ENCODE data around the gene HERC6.

DNA sequence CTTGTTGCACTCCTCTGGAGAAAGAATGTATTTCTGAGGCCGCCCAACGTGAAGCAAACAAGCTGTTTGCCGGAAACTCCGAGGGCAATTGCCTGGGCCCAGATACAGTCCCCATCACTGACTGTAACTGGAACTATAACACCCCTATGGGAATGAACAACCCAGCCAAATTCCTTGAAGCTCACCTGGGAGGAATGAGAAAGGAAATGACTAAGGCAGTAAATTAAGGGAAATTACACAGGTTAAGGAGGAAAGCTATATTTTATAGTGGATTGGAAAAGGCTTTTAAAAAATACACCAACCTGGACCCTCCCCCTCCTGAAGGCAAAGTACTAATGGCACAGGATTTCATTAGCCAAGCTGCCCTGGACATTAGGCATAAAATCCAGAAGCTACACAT lies 66.6 kb downstream of the HERC6 start:
- TF ChIP-seq, protein P1, sequence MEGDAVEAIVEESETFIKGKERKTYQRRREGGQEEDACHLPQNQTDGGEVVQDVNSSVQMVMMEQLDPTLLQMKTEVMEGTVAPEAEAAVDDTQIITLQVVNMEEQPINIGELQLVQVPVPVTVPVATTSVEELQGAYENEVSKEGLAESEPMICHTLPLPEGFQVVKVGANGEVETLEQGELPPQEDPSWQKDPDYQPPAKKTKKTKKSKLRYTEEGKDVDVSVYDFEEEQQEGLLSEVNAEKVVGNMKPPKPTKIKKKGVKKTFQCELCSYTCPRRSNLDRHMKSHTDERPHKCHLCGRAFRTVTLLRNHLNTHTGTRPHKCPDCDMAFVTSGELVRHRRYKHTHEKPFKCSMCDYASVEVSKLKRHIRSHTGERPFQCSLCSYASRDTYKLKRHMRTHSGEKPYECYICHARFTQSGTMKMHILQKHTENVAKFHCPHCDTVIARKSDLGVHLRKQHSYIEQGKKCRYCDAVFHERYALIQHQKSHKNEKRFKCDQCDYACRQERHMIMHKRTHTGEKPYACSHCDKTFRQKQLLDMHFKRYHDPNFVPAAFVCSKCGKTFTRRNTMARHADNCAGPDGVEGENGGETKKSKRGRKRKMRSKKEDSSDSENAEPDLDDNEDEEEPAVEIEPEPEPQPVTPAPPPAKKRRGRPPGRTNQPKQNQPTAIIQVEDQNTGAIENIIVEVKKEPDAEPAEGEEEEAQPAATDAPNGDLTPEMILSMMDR (conservative IDR thresholded peaks at IDR 0.05; ENCODE audit: low read depth, low read length): no peak
- TF ChIP-seq EZH2 (IDR thresholded peaks at IDR 0.05; ENCODE audit: borderline replicate concordance, low read depth, low read length, poor library complexity, severe bottlenecking): no peak
